Left ventricle myocardium inferior (tissue), 1 donor: ENCODE measurements around the gene WDR17. TPM values are rescaled to one million over a fixed set of nuclear protein-coding genes. Genes with fewer than 3 reads are reported as not detected.

ENCODE experiments used
- DNase-seq: peaks from one replicate; pipeline ENCODE4 v3.0.0-alpha.2; 2020
- H3K27ac ChIP-seq: fragments of 200-600 bp; replicated peaks from 2 replicates; pipeline ENCODE4 v1.8.0; 2021
- H3K27me3 ChIP-seq: fragments of 200-600 bp; 2 replicates; pipeline ENCODE4 v1.8.0; 2021; ENCODE audit warnings: low read depth
- H3K36me3 ChIP-seq: fragments of 200-600 bp; 2 replicates; pipeline ENCODE4 v1.8.0; 2021
- H3K4me1 ChIP-seq: fragments of 200-600 bp; 2 replicates; pipeline ENCODE4 v1.8.0; 2021
- H3K4me3 ChIP-seq: fragments of 200-600 bp; 2 replicates; pipeline ENCODE4 v1.8.0; 2021; ENCODE audit warnings: mild to moderate bottlenecking, moderate library complexity
- H3K9me3 ChIP-seq: fragments of 200-600 bp; replicated peaks from 2 replicates; pipeline ENCODE4 v1.8.0; 2021
- CTCF ChIP-seq: fragments of 200-600 bp; IDR thresholded peaks from 2 replicates; pipeline ENCODE4 v1.8.0; 2021; ENCODE audit warnings: antibody characterized with exemption, mild to moderate bottlenecking, borderline replicate concordance
- intact Hi-C: fragments of 100-400 bp; cut with micrococcal nuclease; formaldehyde crosslinking; loops from one replicate; pipeline ENCODE4 v1.11.0; 2022
- total RNA-seq: library from RNA; stranded (reverse); fragmentation: NEBNext Ultra II Directional; extraction: Animal tissue kit (Norgen Biotek cat#: 25700); gene quantifications from one replicate; pipeline ENCODE4 v1.2.1, GENCODE V29; 2021
- donor health status: DM: no; HTN: yes; CAD: no; lungs with severe emphysema.

The WDR17 gene
- total RNA-seq, 1 donor from 2014 or later = 0.38 TPM

GRCh38 chr4:176032454-176032853 lies 33.2 kb upstream of the WDR17 start:
- Histone ChIP-seq H3K4me1 (no peaks in the 10 kb centered on the region), H3K9me3 (no peaks in the 10 kb centered on the region), H3K4me3 (no peak overlapping the region), H3K36me3 (no peaks in the 10 kb centered on the region), H3K27me3 (no peaks in the 10 kb centered on the region), H3K27ac (no peak overlapping the region)
- TF ChIP-seq CTCF = no peak
- intact Hi-C loops = loop anchor here (10.0 kb wide), 1 partner anchor 312 kb away; no protein-coding TSS in a partner anchor
- DNase-seq = no peak

- Histone ChIP-seq H3K4me3 (no peak overlapping the region), H3K4me1 (no peaks in the 10 kb centered on the region), H3K27ac (no peak overlapping the region), H3K9me3 (peaks cover 12% of the 10 kb centered on the region), H3K36me3 (no peaks in the 10 kb centered on the region), H3K27me3 (no peaks in the 10 kb centered on the region)
- peak; percentile 47 for TF ChIP-seq CTCF
- intact Hi-C loops = loop anchor here (10.0 kb wide), 1 partner anchor 310 kb away; no protein-coding TSS in a partner anchor
- DNase-seq = no peak
Observed at GRCh38 chr4:176034499-176034898, 31.1 kb upstream of the WDR17 start.

- H3K27me3 ChIP-seq = no peaks in the 10 kb centered on the region
- peaks cover 16% of the 10 kb centered on the region for H3K9me3 ChIP-seq
- DNase-seq = no peak
- intact Hi-C loops = loop anchor here (10.0 kb wide), 1 partner anchor 310 kb away; no protein-coding TSS in a partner anchor
- no peaks in the 10 kb centered on the region for H3K36me3 ChIP-seq
- H3K27ac ChIP-seq = no peak overlapping the region
- H3K4me1 ChIP-seq = no peaks in the 10 kb centered on the region
- no peak overlapping the region for H3K4me3 ChIP-seq
- no peak for TF ChIP-seq CTCF
Observed at GRCh38 chr4:176034936-176035335, 30.7 kb upstream of the WDR17 start.

GRCh38 chr4:176036585-176037205 lies 28.9 kb upstream of the WDR17 start:
- intact Hi-C loops = loop anchor here (10.0 kb wide), 1 partner anchor 308 kb away; no protein-coding TSS in a partner anchor
- Histone ChIP-seq H3K36me3 (no peaks in the 10 kb centered on the region), H3K4me3 (no peak overlapping the region), H3K4me1 (no peaks in the 10 kb centered on the region), H3K9me3 (peaks cover 21% of the 10 kb centered on the region), H3K27me3 (no peaks in the 10 kb centered on the region), H3K27ac (no peak overlapping the region)
- TF ChIP-seq CTCF = no peak
- DNase-seq = no peak

GRCh38 chr4:176038789-176039188 lies 26.9 kb upstream of the WDR17 start:
- peaks cover 21% of the 10 kb centered on the region for H3K9me3 ChIP-seq
- H3K36me3 ChIP-seq = no peaks in the 10 kb centered on the region
- no peaks in the 10 kb centered on the region for H3K4me1 ChIP-seq
- H3K4me3 ChIP-seq = no peak overlapping the region
- no peak overlapping the region for H3K27ac ChIP-seq
- H3K27me3 ChIP-seq = peaks cover 2% of the 10 kb centered on the region
- DNase-seq = no peak
- intact Hi-C loops = loop anchor here (10.0 kb wide), 1 partner anchor 306 kb away; no protein-coding TSS in a partner anchor
- TF ChIP-seq CTCF = no peak
